KOPT-K1 (cell line): ENCODE measurements around the gene TBCC.

ENCODE experiments used
- H3K27ac ChIP-seq: fragments of 200-600 bp; sonication (generic); 2 replicates; pipeline ENCODE4 v1.5.1; 2016; ENCODE audit warnings: antibody characterized with exemption, mild to moderate bottlenecking, low read depth, low read length; ENCODE audit not compliant: poor library complexity, severe bottlenecking
- H3K36me3 ChIP-seq: fragments of 200-600 bp; sonication (generic); 2 replicates; pipeline ENCODE4 v1.5.1; 2017; ENCODE audit warnings: antibody characterized with exemption, mild to moderate bottlenecking, low read length, moderate library complexity; ENCODE audit not compliant: insufficient read depth
- H3K9me3 ChIP-seq: fragments of 200-600 bp; sonication (generic); 2 replicates; pipeline ENCODE4 v1.5.1; 2017; ENCODE audit warnings: antibody characterized with exemption, low read length, mild to moderate bottlenecking; ENCODE audit not compliant: insufficient read depth, poor library complexity, severe bottlenecking

TBCC gene

GRCh38 chr6:42702200-42702599 lies 43.7 kb downstream of the TBCC start:
- Histone ChIP-seq H3K9me3 (no peaks in the 10 kb centered on the region), H3K36me3 (no peaks in the 10 kb centered on the region), H3K27ac (no peak overlapping the region)

GRCh38 chr6:42698217-42698616 lies 47.7 kb downstream of the TBCC start:
- peaks cover 9% of the 10 kb centered on the region for H3K36me3 ChIP-seq
- no peak overlapping the region for H3K27ac ChIP-seq
- H3K9me3 ChIP-seq, result no peaks in the 10 kb centered on the region

GRCh38 chr6:42697268-42697655 lies 48.6 kb downstream of the TBCC start:
- H3K9me3 ChIP-seq, result no peaks in the 10 kb centered on the region
- H3K36me3 ChIP-seq, result peaks cover 18% of the 10 kb centered on the region
- H3K27ac ChIP-seq, result no peak overlapping the region

- Histone ChIP-seq H3K27ac (no peak overlapping the region), H3K9me3 (no peaks in the 10 kb centered on the region), H3K36me3 (peaks cover 24% of the 10 kb centered on the region)
Observed at GRCh38 chr6:42696526-42697267, 49.2 kb downstream of the TBCC start.

GRCh38 chr6:42694586-42694985 lies 51.3 kb downstream of the TBCC start:
- no peak overlapping the region for H3K27ac ChIP-seq
- no peaks in the 10 kb centered on the region for H3K9me3 ChIP-seq
- H3K36me3 ChIP-seq, result peaks cover 45% of the 10 kb centered on the region
